GM23248 (cell line): Measurements from ENCODE around the gene SYP.

Experiments
- EZH2 ChIP-seq: fragments of 200-600 bp; sonication (generic); IDR thresholded peaks from 2 replicates; pipeline ENCODE4 v1.6.1; 2018; ENCODE audit warnings: antibody characterized with exemption, mild to moderate bottlenecking; ENCODE audit not compliant: insufficient read depth, poor library complexity, severe bottlenecking
- EZH2phosphoT487 ChIP-seq: fragments of 200-600 bp; sonication (generic); IDR thresholded peaks from 2 replicates; pipeline ENCODE4 v1.6.1; 2018; ENCODE audit warnings: antibody characterized with exemption, moderate library complexity, mild to moderate bottlenecking, low read depth; ENCODE audit not compliant: insufficient read depth

DNA sequence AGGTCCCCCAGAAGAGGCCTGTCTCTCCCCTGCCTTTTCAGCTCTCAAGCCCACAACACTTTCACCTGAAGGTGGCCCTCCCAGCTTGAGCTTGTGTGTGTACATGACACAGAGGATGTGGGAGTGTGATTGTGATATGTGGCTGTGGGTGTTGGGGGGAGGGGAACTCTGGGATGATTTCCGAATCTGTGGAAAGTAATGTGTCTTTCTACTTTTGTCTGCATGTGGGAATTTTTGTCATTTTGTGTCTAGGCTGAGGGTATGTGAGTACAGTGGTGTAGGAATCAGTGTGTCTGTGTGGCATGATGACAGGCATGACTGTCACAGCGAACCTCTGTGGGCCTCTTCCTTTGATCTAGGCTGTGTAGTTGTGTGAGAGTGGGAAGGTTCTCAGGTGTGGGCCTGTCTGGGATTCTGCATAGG, 6.4 kb downstream of the SYP start:
- TF ChIP-seq EZH2 (no peak), EZH2phosphoT487 (no peak)
